B cell (primary cell): ENCODE results near the gene DUSP16.

Experiments
- EZH2 ChIP-seq: IDR thresholded peaks from 2 replicates; pipeline ENCODE4 v1.6.1; 2012; ENCODE audit warnings: borderline replicate concordance, low read depth, mild to moderate bottlenecking, moderate library complexity, low read length; ENCODE audit not compliant: insufficient read depth, poor library complexity, severe bottlenecking
- TF ChIP-seq, protein P1 (sequence below): fragments of 200-600 bp; IDR thresholded peaks from one replicate; pipeline ENCODE4 v1.8.0; 2022; ENCODE audit warnings: antibody characterized with exemption, mild to moderate bottlenecking

DNA sequence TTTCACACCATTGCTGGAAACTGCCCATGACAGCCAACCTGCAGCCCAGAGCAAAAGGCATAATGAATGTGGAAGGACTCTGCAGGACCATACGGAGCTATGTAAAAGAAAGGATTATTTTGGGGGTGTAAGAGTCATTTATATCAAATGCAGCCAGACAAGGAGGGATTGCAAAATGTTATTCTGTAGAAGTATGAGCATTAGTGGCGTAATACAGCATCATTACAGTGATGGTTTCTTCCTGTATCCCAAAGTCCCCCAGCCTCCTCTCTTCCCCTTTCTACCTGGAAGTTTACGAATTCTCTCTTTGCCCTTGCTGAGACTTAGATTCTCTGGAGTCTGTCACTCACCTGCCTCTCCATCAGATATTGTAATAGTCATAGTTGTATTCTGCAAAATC is 115.9 kb downstream of the DUSP16 start:
- no peak for TF ChIP-seq EZH2
- TF ChIP-seq, protein P1, sequence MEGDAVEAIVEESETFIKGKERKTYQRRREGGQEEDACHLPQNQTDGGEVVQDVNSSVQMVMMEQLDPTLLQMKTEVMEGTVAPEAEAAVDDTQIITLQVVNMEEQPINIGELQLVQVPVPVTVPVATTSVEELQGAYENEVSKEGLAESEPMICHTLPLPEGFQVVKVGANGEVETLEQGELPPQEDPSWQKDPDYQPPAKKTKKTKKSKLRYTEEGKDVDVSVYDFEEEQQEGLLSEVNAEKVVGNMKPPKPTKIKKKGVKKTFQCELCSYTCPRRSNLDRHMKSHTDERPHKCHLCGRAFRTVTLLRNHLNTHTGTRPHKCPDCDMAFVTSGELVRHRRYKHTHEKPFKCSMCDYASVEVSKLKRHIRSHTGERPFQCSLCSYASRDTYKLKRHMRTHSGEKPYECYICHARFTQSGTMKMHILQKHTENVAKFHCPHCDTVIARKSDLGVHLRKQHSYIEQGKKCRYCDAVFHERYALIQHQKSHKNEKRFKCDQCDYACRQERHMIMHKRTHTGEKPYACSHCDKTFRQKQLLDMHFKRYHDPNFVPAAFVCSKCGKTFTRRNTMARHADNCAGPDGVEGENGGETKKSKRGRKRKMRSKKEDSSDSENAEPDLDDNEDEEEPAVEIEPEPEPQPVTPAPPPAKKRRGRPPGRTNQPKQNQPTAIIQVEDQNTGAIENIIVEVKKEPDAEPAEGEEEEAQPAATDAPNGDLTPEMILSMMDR = no peak
